HepG2 (cell line): ENCODE measurements around the gene STMN3. TPM values are rescaled to one million over a fixed set of nuclear protein-coding genes. Genes with fewer than 3 reads are reported as not detected.

ENCODE experiments used
- CEBPB ChIP-seq: IDR thresholded peaks from 2 replicates; pipeline ENCODE4 v1.6.1; 2011; ENCODE audit warnings: low read depth, low read length, improper control_type of control experiment, borderline replicate concordance
- CREM ChIP-seq, 2 experiments: sonication (generic) in 1 of 2; formaldehyde crosslinking in 1 of 2; IDR thresholded peaks; 2 replicates each; pipeline versions ENCODE4 v1.4.0 to v1.6.1; 2016 to 2020; ENCODE audit warnings: antibody characterized with exemption in 1 of 2, mild to moderate bottlenecking in 1 of 2, missing genetic modification reagents in 1 of 2
- DDIT3 ChIP-seq: sonication (generic); formaldehyde crosslinking; IDR thresholded peaks from 2 replicates; pipeline ENCODE4 v1.4.0; 2020; ENCODE audit warnings: mild to moderate bottlenecking, missing genetic modification reagents
- DNMT1 ChIP-seq: sonication (generic); formaldehyde crosslinking; IDR thresholded peaks from 2 replicates; pipeline ENCODE4 v1.5.1; 2020; ENCODE audit warnings: mild to moderate bottlenecking, missing genetic modification reagents
- ETS1 ChIP-seq: sonication (generic); formaldehyde crosslinking; IDR thresholded peaks from 2 replicates; pipeline ENCODE4 v1.4.0; 2020; ENCODE audit warnings: missing genetic modification reagents
- FOXO1 ChIP-seq: sonication (generic); formaldehyde crosslinking; IDR thresholded peaks from 2 replicates; pipeline ENCODE4 v1.4.0; 2020; ENCODE audit warnings: missing genetic modification reagents
- GATAD1 ChIP-seq: IDR thresholded peaks from 2 replicates; pipeline ENCODE4 v1.6.1; 2016; ENCODE audit warnings: missing genetic modification reagents, missing compliant biosample characterization
- HCFC1 ChIP-seq: fragments of 150-350 bp; IDR thresholded peaks from 2 replicates; pipeline ENCODE4 v1.6.1; 2014; ENCODE audit warnings: low read depth, low read length
- HNRNPK ChIP-seq: fragments of 200-400 bp; formaldehyde crosslinking; IDR thresholded peaks from 2 replicates; pipeline ENCODE4 v1.6.1; 2018; ENCODE audit warnings: low read length, low read depth, moderate library complexity, mild to moderate bottlenecking; ENCODE audit not compliant: poor library complexity, severe bottlenecking
- KDM1A ChIP-seq: IDR thresholded peaks from 2 replicates; pipeline ENCODE4 v1.6.1; 2016; ENCODE audit warnings: missing compliant biosample characterization
- LBX2 ChIP-seq: sonication (generic); formaldehyde crosslinking; IDR thresholded peaks from 2 replicates; pipeline ENCODE4 v1.5.0; 2020; ENCODE audit warnings: missing genetic modification reagents, mild to moderate bottlenecking, borderline replicate concordance
- MEF2D ChIP-seq: sonication (generic); formaldehyde crosslinking; IDR thresholded peaks from 2 replicates; pipeline ENCODE4 v1.5.1; 2020; ENCODE audit warnings: mild to moderate bottlenecking, missing genetic modification reagents
- MEIS2 ChIP-seq: sonication (generic); formaldehyde crosslinking; IDR thresholded peaks from 2 replicates; pipeline ENCODE4 v1.9.0; 2021; ENCODE audit warnings: mild to moderate bottlenecking, missing genetic modification reagents
- NBN ChIP-seq: fragments of 450-650 bp; conservative IDR thresholded peaks from 2 replicates; pipeline ENCODE4 v1.6.1; 2017
- NFATC3 ChIP-seq: sonication (generic); formaldehyde crosslinking; IDR thresholded peaks from 2 replicates; pipeline ENCODE4 v1.5.1; 2020; ENCODE audit warnings: mild to moderate bottlenecking, missing genetic modification reagents
- NR2F2 ChIP-seq: IDR thresholded peaks from 2 replicates; pipeline ENCODE4 v1.6.1; 2012; ENCODE audit warnings: low read depth, inconsistent platforms, borderline replicate concordance
- PRDM15 ChIP-seq: sonication (generic); formaldehyde crosslinking; IDR thresholded peaks from 2 replicates; pipeline ENCODE4 v1.4.0; 2020; ENCODE audit warnings: missing genetic modification reagents
- RBFOX2 ChIP-seq: fragments of 200-400 bp; formaldehyde crosslinking; IDR thresholded peaks from 2 replicates; pipeline ENCODE4 v1.6.1; 2017; ENCODE audit warnings: low read depth, mild to moderate bottlenecking, low read length
- SCMH1 ChIP-seq: sonication (generic); formaldehyde crosslinking; IDR thresholded peaks from 2 replicates; pipeline ENCODE4 v1.9.0; 2021; ENCODE audit warnings: missing genetic modification reagents, mild to moderate bottlenecking, borderline replicate concordance
- SOX5 ChIP-seq: IDR thresholded peaks from 2 replicates; pipeline ENCODE4 v1.6.1; 2016; ENCODE audit warnings: borderline replicate concordance
- TAF1 ChIP-seq: sonication (generic); formaldehyde crosslinking; IDR thresholded peaks from 2 replicates; pipeline ENCODE4 v1.4.0; 2020; ENCODE audit warnings: missing genetic modification reagents
- TBP ChIP-seq: sonication (generic); formaldehyde crosslinking; IDR thresholded peaks from 2 replicates; pipeline ENCODE4 v1.5.0; 2020; ENCODE audit warnings: missing genetic modification reagents
- ZFP36L1 ChIP-seq: sonication (generic); formaldehyde crosslinking; IDR thresholded peaks from 2 replicates; pipeline ENCODE4 v1.8.0; 2022; ENCODE audit warnings: mild to moderate bottlenecking, missing genetic modification reagents, moderate library complexity
- ZNF256 ChIP-seq: sonication (generic); formaldehyde crosslinking; conservative IDR thresholded peaks from 2 replicates; pipeline ENCODE4 v1.4.0; 2020; ENCODE audit warnings: missing genetic modification reagents
- ZNF296 ChIP-seq: sonication (generic); formaldehyde crosslinking; conservative IDR thresholded peaks from 2 replicates; pipeline ENCODE4 v1.5.0; 2020; ENCODE audit warnings: mild to moderate bottlenecking, missing genetic modification reagents
- ZNF33B ChIP-seq: sonication (generic); formaldehyde crosslinking; IDR thresholded peaks from 2 replicates; pipeline ENCODE4 v1.5.1; 2020; ENCODE audit warnings: mild to moderate bottlenecking, missing genetic modification reagents
- polyA plus RNA-seq, 8 experiments: library from polyadenylated mRNA; depleted of rRNA in 3 of 8; stranded (reverse) in 7 of 8; unstranded in 1 of 8; fragments of >200 nt; fragmentation: Illumina TruSeq in 4 of 8; extraction: Trizol in 4 of 8; gene quantifications; 2 replicates each; pipeline versions ENCODE4 v1.2.1 to v1.2.3, GENCODE V29; 2011 to 2016; ENCODE audit warnings: low read depth in 4 of 8, missing spikeins in 1 of 8, mixed read lengths in 1 of 8; ENCODE audit not compliant: insufficient read depth in 1 of 8
- total RNA-seq, 5 experiments: library from RNA; depleted of rRNA; stranded (reverse); fragments of >200 nt; fragmentation: Illumina TruSeq; extraction: Trizol; gene quantifications; 2 replicates each; pipeline ENCODE4 v1.2.3, GENCODE V29; 2016; ENCODE audit warnings: low read depth in 1 of 5

Gene STMN3
- total and polyA plus RNA-seq, 2 of the 13 experiments (the other 11 are each of a cell fraction or from before 2014, with no cell fraction given): 21.0 to 48.3 TPM

- peak; percentile 59; the same call in 1 of the 2 replicates for TF ChIP-seq HCFC1
- TF ChIP-seq GATAD1 (CRISPR knock-in tag): peak; percentile 85
- TF ChIP-seq CREM (IDR thresholded peaks at IDR 0.05): no peak
- no peak; the same call in 1 of the 2 replicates for TF ChIP-seq CREM (CRISPR knock-in tag; IDR thresholded peaks at IDR 0.05)
- TF ChIP-seq MEIS2 (CRISPR knock-in tag): peak; percentile 85
- 0 out of 2 replicates have a peak, but pooled peaks have one; percentile 14 for TF ChIP-seq KDM1A (CRISPR knock-in tag)
- TF ChIP-seq CEBPB: no peak
- peak; percentile 78; the same call in 1 of the 2 replicates for TF ChIP-seq DNMT1 (CRISPR knock-in tag)
- TF ChIP-seq ZNF33B: peak; percentile 92; the same call in 1 of the 2 replicates
- peak; percentile 90 for TF ChIP-seq ETS1 (CRISPR knock-in tag)
- TF ChIP-seq ZNF256: peak; percentile 97
- TF ChIP-seq SCMH1: no peak
- peak; percentile 95 for TF ChIP-seq RBFOX2
- peak; percentile 45; the same call in 1 of the 2 replicates for TF ChIP-seq SOX5 (CRISPR knock-in tag)
- peak; percentile 93; the same call in 1 of the 2 replicates for TF ChIP-seq NFATC3 (CRISPR knock-in tag)
- TF ChIP-seq FOXO1 (CRISPR knock-in tag): peak; percentile 84
- no peak for TF ChIP-seq NBN
- peak; percentile 97 for TF ChIP-seq TAF1 (CRISPR knock-in tag)
- TF ChIP-seq MEF2D: no peak
- TF ChIP-seq DDIT3 (CRISPR knock-in tag): no peak; the same call in 1 of the 2 replicates
- 0 out of 2 replicates have a peak, but pooled peaks have one; percentile 86 for TF ChIP-seq TBP (CRISPR knock-in tag)
- TF ChIP-seq NR2F2: no peak
- peak; percentile 68; the same call in 1 of the 2 replicates for TF ChIP-seq PRDM15
- TF ChIP-seq ZFP36L1 (CRISPR knock-in tag): peak; percentile 31; the same call in 1 of the 2 replicates
- TF ChIP-seq HNRNPK: peak; percentile 27
- TF ChIP-seq LBX2 (CRISPR knock-in tag): peak; percentile 97
- TF ChIP-seq ZNF296: peak; percentile 83
Observed at GRCh38 chr20:63627129-63627750, 26.0 kb downstream of the STMN3 start (continued).
